GM18505 (cell line): ENCODE measurements around the gene APOBR.
"Not testable (repeated sequence)": the region's sequence is repeated elsewhere in the genome, so short reads cannot be mapped to it uniquely, and the experiment has no call there.

Experiments used
- ATAC-seq: cut with Tn5 transposase; IDR thresholded peaks from one replicate; pipeline ENCODE4 v1.9.1; 2021; ENCODE audit not compliant: unreplicated experiment
- POLR2A ChIP-seq: IDR thresholded peaks from 4 replicates; pipeline ENCODE4 v1.6.1; 2011; ENCODE audit warnings: borderline replicate concordance; ENCODE audit not compliant: insufficient read depth, insufficient read length; ENCODE audit errors: extremely low read depth

Gene APOBR

DNA sequence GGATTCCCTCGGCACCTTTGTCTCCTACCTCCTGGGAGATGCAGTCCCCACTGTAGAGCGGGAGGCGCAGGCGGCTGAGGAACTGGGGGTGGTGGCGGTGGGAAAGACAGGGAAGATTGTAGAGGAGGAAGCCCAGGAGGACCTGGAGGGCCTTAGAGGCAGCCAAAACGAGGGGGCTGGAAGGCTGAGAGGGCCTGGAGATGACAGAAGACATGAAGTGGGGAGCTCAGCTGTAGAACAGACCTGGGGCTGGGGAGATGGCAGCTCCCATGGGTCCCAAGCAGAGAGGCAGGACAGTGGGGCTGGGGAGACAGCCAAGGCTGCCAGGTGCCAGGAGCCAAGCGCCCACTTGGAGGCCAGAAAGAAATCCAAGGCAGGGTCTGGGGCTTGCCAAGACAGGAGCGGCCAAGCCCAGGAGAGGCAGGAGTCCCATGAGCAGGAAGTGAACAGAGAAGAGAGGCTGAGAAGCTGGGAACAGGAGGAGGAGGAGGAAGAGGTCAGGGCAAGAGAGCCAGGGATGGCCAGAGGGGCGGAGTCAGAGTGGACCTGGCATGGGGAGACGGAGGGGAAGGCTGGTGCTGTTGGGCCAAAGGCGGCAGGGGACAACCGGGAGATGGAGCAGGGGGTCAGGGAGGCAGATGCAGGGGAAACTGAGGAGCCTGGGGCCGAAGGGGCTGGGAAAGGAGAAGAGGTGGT lies 803 bp downstream of the APOBR start:
- ATAC-seq, result no peak
- no peak for TF ChIP-seq POLR2A

DNA sequence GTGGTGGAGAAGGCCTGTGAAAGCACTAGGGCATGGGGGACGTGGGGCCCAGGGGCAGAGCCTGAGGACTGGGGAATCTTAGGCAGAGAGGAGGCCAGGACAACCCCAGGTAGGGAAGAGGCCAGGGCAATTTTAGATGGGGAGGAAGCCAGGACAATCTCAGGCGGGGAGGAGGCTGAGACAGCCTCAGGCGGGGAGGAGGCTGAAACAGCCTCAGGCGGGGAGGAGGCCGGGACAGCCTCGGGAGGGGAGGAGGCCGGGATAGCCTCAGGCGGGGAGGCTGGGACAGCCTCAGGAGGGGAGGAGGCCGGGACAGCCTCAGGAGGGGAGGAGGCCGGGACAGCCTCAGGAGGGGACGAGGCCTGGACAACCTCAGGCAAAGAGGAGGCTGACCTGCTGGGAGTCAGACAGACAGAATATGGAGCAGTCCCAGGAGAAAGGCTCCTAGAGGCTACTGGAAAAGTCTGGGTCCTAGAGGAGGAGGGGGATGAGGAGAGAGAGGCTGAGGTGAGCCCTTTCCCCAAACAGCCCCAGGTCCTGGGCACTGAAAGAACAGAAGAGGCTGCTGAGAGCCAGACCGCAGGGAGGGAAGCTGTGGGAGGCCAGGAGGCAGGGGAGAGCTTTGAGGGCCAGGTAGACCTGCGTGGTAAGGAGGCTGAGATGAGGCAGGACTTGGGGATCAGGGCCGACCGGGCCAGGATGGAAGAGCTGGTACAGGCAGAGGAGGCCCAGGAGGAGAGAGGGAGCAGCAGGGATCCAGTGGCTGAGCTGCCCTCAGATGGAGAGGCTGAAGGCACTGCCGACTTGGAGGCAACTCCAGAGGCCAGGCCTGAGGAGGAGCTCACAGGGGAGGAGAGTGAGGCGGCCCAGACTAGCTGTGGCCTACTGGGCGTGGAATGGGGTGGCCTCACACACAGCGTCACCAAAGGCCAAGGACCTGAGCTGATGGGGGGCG lies 1.6 kb downstream of the APOBR start:
- no peak for ATAC-seq
- no peak for TF ChIP-seq POLR2A

DNA sequence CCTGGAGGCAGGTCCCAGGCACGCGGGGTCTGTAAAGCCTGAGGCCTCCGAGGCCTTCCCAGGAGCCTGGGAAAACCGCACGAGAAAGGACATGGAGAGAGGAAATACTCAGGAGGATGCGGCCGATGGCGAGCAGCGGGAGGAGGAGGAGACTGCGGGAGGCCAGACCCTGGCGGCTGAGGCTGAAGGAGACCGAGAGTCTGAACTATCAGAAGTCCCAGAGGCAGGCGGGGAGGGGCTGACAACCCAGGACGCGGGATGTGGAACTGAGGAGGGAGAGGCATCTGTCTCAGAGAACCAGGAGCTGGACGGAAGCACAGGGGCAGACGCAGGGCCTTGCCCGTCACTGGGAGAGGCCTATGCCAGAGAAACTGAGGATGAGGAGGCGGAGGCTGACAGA lies 2.4 kb downstream of the APOBR start:
- TF ChIP-seq POLR2A, result no peak
- ATAC-seq, result no peak

DNA sequence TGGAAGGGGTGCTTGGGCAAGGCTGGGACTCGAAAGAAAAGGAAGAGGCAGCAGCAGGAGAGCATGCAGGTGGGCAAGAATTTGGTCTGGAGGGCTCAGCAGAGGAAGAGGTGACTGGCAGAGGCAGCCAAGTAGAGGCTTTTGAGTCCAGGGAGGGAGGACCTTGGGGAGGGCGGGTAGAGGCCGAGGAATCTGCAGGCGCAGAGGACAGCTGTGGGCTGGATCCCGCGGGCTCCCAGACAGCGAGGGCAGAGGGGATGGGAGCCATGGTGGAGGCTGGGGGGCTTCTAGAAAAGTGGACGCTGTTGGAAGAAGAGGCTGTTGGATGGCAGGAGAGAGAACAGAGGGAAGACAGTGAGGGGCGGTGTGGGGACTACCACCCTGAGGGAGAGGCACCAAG lies 2.9 kb downstream of the APOBR start:
- no peak for ATAC-seq
- no peak for TF ChIP-seq POLR2A

DNA sequence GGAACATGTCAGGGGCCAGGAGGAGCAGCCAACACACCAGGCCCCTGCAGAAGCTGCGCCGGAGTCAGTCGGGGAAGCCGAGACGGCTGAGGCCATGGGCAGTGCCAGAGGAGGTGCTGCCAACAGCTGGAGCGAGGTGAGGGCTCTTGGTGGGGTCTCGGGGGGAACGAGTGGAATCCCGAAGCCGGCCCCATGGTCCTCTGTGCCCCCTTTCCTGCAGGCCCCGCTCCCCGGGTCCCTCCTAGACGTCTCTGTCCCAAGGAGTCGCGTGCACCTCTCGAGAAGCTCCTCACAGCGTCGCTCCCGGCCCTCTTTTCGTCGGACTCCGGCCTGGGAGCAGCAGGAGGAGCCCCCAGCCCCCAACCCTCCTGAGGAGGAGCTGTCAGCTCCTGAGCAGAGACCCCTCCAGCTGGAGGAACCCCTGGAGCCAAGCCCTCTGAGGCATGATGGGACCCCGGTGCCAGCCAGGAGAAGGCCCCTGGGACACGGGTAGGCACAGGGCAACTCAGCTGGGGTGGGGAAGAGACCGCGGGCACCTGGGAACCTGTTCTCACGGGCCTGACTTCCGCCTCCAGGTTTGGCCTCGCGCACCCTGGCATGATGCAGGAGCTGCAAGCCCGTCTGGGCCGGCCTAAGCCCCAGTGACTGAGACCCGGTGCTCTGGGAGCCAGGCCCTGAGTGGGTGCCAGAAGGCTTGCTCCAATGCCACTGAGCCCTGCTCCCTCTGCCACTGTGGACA lies 3.6 kb downstream of the APOBR start:
- ATAC-seq, result no peak

DNA sequence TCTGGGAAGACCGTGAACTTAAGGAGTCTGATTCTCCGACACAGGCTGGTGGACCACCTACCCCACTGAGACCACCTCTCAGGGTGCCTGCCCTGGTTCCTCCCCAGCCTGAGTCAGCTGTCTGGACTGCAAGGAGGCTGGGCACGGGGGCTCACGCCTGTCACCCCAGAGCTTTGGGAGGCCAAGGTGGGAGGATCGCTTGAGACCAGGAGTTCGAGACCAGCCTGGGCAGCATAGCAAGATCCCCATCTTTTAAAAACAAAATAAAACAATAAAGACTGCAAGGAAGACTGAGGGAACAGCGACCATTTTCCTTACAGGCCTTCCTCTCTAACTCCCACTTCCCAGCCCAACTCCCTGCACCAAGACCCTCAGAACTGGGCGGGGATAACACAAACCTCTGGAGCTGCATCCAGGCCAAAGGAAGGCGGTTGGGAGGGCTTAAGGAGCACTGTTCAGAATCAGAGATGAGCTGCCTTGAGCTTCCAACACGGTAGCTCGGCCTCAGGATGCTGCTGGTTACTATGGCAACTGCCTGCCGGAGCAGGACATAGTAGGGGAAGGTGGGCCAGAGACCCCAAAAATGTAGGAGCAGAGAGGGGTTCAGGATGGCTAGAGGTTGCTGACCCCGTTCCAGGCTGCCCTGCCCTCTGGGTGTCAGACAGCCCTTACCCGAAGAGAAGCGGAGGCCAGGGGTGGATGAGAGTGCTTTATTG lies 4.4 kb downstream of the APOBR start:
- no peak for TF ChIP-seq POLR2A
- no peak for ATAC-seq

More for the DNA sequence above, 3.6 kb downstream of the APOBR start:
- no peak for TF ChIP-seq POLR2A

DNA sequence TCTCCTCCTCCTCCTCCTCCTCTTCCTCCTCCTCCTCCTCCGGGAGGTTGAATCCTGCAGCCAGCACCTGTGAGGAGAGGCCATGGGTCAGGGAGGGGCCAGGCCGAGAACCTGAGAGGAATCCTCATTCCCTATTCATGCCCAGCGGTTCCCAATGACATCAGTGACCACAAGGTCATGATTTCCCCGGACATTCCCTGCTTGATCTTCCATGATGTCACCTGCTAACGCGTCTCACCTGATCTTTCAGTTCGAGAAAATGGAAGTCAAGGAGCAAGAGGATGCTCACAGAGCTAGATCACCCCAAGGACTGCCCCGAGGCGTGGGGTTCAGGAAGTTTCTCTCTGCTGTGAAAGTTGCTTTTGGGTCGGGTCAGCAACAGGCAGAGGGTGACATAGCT lies 5.4 kb downstream of the APOBR start:
- no peak for ATAC-seq
- TF ChIP-seq POLR2A, result no peak

DNA sequence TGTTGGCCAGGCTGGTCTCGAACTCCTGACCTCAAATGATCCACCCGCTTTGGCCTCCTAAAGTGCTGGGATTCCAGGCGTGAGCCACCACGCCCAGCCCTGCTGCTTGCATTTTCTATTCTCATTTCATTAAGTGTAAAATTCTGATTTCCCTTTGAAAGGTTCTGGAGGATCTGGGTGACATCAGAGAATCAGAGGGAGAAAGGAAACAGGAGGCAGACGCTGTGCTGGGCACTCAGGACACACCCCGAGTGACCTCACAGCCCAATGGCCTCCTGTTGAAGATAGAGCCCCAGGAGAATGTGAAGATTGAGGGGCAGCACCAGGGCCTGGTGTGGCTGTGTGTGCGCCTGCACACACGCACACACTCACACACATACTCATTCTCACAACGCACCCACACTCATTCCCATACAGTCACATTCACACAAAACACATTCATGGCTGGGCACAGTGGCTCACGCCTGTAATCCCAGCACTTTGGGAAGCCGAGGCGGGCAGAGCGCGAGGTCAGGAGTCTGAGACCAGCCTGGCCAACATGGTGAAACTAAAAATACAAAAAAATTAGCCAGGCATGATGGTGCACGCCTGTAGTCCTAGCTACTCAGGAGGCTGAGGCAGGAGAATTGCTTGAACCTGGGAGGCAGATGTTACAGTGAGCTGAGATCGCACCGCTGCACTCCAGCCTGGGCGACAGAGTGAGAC lies 6.2 kb downstream of the APOBR start:
- not testable (repeated sequence) for ATAC-seq

DNA sequence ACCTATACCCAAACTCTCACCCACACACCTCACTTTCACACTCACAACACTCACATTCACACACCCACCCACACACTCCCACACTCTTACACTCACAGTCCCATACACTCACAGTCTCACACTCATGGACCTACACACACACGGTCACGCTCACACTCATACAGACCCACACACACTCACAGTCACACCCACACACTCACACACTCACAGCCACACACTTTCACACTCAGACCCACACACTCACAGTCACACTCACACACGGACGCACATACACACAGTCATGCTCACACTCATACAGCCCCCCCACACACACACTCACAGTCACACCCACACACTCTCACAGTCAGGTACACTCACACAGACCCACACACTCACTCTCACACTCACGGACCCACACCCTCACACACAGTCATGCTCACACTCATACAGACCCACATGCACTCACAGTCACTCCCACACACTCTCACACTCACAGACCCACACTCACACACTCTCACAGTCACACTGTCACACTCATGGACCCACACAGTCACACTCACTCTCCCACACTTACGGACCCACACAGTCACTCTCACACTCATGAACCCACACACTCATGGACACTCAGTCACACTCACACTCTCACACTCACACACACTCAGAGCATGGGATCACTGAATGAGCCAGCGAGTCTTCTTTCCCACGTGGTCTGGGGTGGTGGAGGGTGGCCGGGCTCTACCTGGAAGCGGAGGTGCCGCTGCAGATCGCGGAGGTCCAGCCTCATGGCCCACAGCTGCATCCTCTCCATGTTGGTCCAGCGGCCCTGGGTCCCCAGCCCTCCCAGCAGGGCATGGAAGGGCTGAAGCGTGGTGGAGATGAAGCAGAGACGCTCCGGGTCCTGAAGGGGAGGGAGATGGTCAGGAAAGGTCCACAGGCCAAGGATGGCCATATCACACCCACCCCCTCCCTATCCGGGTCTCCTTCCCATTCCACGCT lies 7.1 kb downstream of the APOBR start:
- no peak for ATAC-seq
- TF ChIP-seq POLR2A, result no peak

DNA sequence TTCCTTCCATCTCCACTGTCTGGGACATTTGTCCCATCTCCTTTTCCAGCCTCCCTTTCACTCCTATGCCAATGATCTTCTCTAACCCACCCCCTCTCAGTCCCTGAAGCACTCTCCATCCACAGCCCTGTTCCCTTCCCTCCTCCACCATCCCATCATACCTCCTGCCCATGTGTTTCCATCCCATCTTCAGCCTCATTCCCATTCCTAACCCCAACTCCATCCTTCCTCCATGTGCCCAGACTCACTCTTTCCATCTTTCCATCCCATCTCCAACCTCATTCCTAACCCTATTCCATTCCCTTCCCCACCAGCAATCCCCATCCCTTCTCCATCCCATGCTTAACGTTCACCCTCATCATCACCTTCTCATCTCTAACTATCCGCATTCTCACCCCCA lies 7.8 kb downstream of the APOBR start:
- no peak for TF ChIP-seq POLR2A
- ATAC-seq, result no peak

DNA sequence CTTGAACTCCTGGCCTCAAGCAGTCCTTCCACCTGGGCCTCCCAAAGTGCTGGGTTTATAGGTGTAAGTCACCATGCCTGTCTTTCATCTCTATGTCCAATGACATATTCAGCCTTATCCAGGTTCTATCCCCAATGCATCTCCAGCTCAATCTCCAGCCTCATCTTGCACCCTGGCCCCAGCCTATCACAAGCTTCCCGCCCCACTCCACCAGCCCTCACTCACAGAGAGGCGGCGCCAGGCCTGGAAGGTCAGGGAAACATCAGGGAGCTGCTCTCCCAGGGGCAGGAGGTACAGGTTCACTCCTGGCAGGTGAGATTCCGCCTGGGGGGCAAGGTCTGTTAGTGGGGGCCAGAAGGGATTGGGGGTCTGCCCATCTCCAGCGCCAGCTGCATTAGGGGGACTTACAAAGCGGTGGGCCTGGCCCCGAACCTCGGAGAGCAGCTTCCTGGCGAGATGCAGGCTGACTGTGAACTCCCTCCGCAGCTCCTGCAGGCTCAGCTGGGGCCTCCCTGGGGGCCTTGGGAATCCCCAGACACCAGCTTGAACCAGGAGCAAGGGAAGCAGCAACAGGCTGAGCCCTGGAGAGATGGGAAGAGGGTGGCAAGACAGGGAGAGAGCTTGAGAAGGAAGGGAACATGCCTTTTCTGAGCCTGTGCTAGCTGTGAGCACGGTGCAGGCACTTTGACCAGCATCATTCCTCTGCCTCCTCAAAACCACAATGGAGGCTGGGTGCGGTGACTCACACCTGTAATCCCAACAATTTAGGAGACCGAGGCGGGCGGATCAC lies 9.2 kb downstream of the APOBR start:
- ATAC-seq, result no peak
- no peak for TF ChIP-seq POLR2A
